Pulmonary artery endothelial cell (primary cell): ENCODE results near the gene METTL1. TPM values are rescaled to one million over a fixed set of nuclear protein-coding genes. Genes with fewer than 3 reads are reported as not detected.

Experiments used
- DNase-seq: peaks from one replicate; pipeline ENCODE4 v3.0.0-alpha.2; 2011; ENCODE audit warnings: low read depth, low spot score
- total RNA-seq: library from RNA; depleted of rRNA; stranded (reverse); fragments of >200 nt; gene quantifications from 2 replicates; pipeline ENCODE4 v1.2.3, GENCODE V29; 2014

METTL1 gene
- total RNA-seq, 1 donor from 2014 or later, result 5.0 TPM

DNA sequence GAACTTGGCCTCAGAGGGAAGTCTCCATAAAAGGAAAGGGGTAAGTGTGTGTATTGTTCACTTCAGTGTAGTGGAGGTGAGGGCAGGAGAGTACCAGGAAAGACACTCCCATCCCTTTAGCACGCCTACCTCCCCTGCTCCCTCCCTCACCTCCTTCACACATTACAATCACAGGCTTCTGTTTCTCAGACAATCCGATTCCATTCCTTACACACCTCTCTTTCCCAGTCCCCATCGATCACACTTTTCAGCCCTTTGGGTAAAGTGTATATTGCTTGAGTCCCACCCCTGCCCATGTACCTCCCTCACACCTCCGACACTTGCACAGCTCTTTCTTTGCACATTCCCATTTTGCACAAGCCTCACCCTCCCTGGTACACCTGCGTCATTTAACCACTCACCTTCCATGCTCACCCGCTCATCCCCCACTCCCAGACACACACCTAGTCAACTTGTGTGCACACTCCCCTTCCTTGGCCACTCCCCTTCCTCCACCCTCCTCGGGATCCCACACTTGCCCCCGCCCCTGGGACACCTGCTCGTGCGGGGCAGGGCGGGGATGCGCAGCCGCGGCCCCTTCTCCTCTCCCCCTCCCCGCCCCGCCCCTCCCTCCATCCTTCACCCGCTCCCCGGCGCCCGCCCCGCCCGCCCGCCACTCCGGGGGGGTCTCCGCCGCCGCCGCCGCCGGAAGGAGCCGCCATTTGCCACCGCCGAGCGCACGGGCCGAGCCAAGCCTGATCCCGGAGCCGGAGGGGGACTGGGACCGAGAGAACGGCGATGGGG, 17.3 kb downstream of the METTL1 start, which contains the start of gene MARCHF9:
Gene MARCHF9 (plus strand): TSS at position 693 of the 783 bp plus-strand sequence. CDS start 426 bp downstream, outside the sequence.
- no peak for DNase-seq

DNA sequence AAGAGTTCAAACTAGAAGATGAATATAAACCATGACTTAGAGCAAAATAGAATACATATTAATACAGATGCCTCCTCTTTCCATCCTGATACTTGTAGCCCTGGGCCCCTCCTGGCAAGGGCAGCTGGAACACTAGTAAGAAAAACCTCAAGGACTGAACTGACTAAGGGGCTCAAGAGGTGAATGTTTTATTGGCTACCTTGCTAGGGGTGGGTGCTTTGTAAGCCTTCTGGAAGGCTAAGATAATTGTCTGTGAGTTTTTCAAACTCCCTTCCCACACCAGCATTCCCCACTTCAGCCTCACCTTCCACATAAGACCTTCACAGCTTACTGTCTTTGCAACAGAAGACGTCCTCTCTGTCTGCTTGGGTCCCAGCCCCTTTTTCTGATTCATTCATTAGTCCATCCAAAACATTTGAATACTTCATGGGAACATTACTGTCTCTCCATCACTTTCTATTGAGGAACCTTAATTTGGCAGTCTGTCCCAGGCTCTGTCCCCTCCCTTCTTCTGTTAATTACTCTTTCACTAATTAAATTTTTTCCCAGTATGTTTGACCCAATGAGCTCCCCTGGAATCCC, 18.1 kb downstream of the METTL1 start:
- no peak for DNase-seq

DNA sequence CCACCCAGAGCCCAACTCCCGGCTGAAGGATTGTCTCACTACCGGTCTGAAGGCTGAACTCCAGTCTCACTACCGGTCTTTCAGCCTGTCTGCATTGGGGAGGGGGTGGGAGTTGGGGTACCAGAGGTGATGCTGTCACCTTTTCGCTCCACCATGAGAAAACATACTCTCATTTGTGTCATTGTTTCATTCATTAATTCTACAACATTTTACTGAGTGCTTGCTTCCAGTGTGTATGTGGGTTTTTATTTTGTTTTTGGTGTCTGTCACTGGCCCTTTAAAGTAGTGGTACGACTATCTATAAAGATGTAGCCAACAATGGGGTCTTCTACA, 19.3 kb downstream of the METTL1 start:
- no peak for DNase-seq

GRCh38 chr12:57751788-57752667, 19.9 kb downstream of the METTL1 start, which contains the start of gene CDK4:
TSS of gene CDK4 (minus strand) at chr12:57752310. CDS start at chr12:57751717, 593 bp downstream.
- DNase-seq, result peak; percentile 99

GRCh38 chr12:57751432-57751787, 20.5 kb downstream of the METTL1 start:
- no peak for DNase-seq

- DNase-seq, result no peak
These were observed 21.1 kb downstream of the METTL1 start for GRCh38 chr12:57750561-57751431.

DNA sequence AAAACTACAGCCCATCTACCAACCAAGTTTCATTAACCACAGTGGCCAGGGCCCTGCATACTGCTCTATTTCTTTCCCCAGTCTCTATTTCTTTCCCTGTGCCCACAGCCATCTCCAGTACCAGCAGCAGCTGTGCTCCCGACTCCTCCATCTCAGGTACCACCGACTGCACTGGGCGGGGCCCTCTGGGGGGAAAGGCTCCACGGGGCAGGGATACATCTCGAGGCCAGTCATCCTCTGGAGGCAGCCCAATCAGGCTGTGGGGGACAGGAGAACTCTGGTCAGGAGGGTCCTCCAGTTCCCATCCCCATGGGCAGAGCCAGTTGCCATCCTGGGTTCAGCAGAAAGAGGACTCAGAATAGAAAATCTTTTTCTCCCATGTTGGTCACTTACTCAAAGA, 22.8 kb downstream of the METTL1 start:
- no peak for DNase-seq

DNA sequence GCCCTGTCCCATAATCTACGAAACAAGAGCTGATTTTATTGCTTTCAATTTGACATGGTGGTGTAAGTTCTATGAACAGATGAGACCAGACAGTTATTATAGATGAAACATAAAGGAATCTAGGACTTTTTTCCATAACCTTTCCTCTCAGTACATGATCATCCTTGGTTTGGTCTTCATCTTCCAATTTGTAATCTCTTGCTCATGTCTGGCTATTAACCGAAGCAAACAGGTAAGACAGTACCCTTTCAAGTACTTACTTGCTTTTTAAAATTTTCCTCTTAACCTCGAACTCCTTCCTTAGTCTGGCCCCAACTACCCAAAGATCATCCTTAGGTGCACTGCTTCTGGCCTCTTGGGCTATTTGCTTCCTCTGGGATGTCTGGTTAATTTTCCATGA, 25.9 kb downstream of the METTL1 start:
- no peak for DNase-seq

DNA sequence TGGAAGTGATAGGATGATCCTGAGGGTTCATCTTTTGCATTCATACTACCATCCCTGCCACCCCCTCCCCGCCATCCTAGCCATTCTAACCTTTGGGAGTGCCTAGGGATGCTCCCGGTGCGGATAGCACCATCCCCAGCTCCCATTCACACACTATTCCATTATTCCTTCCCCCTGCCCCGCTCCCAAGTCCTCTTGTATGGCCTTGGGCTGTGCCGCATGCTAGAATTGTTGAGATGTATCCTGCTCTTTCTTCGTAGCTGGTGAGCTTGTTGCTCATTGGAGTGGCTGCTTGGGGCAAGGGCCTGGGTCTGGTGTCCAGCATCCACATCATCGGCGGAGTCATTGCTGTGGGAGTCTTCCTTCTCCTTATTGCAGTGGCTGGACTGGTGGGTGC, 26.4 kb downstream of the METTL1 start:
- no peak for DNase-seq

- peak; percentile 96 for DNase-seq
These were observed 27.0 kb downstream of the METTL1 start, which contains the start of gene TSPAN31 for GRCh38 chr12:57744777-57745484. TSS of gene TSPAN31 (plus strand) at chr12:57745039. CDS start at chr12:57745155, 116 bp downstream.

DNA sequence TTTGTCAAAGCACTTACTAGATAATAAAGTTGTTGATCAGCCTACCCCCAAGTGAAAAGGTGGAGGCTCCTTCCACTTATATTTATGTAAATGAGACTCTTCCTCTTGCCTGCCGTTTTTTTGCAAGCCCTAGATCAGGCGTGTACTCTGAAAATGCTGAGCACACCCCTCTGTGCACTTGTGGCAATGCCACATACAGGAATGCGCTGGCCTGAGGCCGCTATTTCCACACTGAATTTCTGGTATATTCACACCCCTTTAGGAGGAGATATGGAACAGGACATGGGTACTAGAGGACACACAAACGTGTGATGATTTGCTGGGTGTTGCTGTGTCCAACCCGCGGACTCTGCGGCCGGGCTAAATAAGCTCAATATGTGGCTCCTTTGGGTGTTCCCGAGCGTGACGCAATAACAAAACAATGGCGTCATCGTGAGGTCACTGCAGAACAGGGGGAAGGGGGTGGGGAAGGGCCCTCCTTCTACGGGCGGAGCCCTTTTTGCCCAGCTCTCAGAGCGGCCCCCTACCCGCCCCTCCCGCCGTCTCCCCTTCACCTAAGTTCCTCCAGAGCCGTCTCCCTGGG, 27.6 kb downstream of the METTL1 start:
- DNase-seq, result no peak

DNA sequence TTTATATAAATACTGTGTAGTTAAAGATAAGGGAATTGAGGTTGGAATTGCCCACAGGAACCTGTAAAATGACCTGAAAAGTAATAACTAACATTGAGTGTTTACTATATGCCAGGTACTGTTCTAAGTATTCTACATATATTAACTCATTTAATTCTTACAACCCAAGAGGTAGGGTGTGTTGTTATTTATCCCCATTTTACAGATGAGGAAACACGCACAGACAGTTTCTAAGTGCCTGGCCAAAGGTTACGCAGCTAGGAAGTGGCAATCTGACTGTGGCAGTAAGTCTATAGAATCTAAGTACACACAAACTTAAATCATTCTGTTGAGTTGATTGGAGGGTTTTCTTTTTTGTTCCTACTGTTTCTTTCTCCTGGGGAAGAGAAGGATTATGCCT, 28.1 kb downstream of the METTL1 start:
- no peak for DNase-seq

DNA sequence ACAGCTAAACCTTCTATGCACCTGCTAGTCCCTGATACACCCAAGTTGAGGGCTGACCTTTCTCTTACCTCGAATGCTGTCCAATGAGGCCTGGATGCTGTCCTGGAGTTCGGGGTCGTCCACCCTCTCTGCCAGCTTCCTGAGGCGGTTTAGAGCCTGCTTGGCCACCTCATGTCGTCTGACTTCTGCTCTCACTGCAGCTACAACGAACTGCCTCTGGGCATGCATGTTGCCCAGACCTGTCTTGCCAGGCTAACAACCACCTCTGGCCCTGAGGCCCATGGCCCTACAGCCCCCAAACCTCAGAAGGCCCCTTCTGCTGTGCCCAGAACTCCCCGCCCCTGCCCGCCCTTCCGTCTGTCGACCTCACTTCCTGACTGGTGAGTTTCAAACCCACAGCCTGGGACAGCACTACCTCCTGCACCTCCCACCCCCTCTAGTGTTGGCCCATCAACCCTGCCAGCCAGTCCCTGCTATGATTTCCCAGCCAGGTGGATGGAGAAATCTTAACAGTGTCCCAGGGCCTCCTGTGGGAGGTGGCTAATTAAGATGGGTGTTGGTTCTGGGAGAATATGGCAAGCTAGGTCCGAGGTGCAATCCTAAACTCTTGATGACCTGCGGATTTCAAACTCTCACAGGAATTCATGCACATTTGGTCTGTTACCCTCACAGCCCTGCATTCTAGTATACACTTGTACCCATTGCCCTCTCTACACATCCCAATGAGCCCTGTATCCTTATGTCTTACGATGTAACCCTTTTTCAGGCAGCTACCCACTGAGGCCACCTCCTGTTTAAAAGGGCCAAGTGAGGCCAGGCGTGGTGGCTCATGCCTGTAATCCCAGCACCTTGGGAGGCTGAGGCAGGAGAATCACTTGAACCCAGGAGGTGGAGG, 29.8 kb downstream of the METTL1 start:
- DNase-seq, result no peak

- no peak for DNase-seq
These were observed 30.5 kb downstream of the METTL1 start for GRCh38 chr12:57741413-57741789.

- DNase-seq, result no peak
These were observed 31.1 kb downstream of the METTL1 start for GRCh38 chr12:57740656-57741412.

GRCh38 chr12:57739914-57740538, 31.9 kb downstream of the METTL1 start:
- DNase-seq, result no peak

- DNase-seq, result no peak
These were observed 32.5 kb downstream of the METTL1 start for GRCh38 chr12:57739387-57739786.
